Measurements from ENCODE around the gene CD300E. TPM values are rescaled to one million over a fixed set of nuclear protein-coding genes. Genes with fewer than 3 reads are reported as not detected.

CD300E gene
- total and polyA plus RNA-seq, 2 donors (not counting 1 experiment from before 2014, with no cell fraction given): not detected

- no peak for DNase-seq (ENCODE audit: low read depth in 2 of 2)
- Histone ChIP-seq H3K36me3 (ENCODE audit: control insufficient read depth, insufficient read depth, low read length) (no peaks in the 10 kb centered on the region), H3K79me2 (ENCODE audit: control insufficient read depth, insufficient read depth, low read length) (no peaks in the 10 kb centered on the region), H2AFZ (ENCODE audit: low read length) (no peak overlapping the region), H3K4me1 (ENCODE audit: control insufficient read depth, extremely low read depth, insufficient read depth, low read length) (no peaks in the 10 kb centered on the region), H3K27me3 (ENCODE audit: control insufficient read depth, insufficient read depth, low read length) (no peaks in the 10 kb centered on the region), H3K9me3 (ENCODE audit: control insufficient read depth, insufficient read depth, low read depth, low read length) (no peaks in the 10 kb centered on the region), H4K20me1 (ENCODE audit: control insufficient read depth, extremely low read depth, insufficient read depth, low read length) (no peaks in the 10 kb centered on the region), H3K9ac (ENCODE audit: insufficient read depth, low read length) (no peak overlapping the region), H3K4me2 (ENCODE audit: extremely low read depth, insufficient read depth, low read length) (no peak overlapping the region), H3K27ac (ENCODE audit: insufficient read depth, low read length) (no peak overlapping the region), H3K4me3 (replicated peaks in 1 of 4; ENCODE audit: control extremely low read depth in 1 of 4, insufficient read depth in 1 of 4, low read depth in 3 of 4, low read length in 4 of 4) (no peak overlapping the region)
- TF ChIP-seq EZH2 (IDR thresholded peaks at IDR 0.05; ENCODE audit: low read length, missing control alignments) (no peak), CTCF (conservative IDR thresholded peaks at IDR 0.05 in 1 of 2, IDR thresholded peaks at IDR 0.05 in 1 of 2; ENCODE audit: low read depth in 1 of 2, low read length in 2 of 2) (no peak)
Measured at GRCh38 chr17:74563358-74563757, 60.2 kb downstream of the CD300E start.

GRCh38 chr17:74561586-74561985, 62.0 kb downstream of the CD300E start:
- H3K27ac ChIP-seq (ENCODE audit: insufficient read depth, low read length): no peak overlapping the region
- H3K4me2 ChIP-seq (ENCODE audit: extremely low read depth, insufficient read depth, low read length): no peak overlapping the region
- TF ChIP-seq CTCF (conservative IDR thresholded peaks at IDR 0.05 in 1 of 2, IDR thresholded peaks at IDR 0.05 in 1 of 2; ENCODE audit: low read depth in 1 of 2, low read length in 2 of 2): no peak
- no peak for TF ChIP-seq EZH2 (IDR thresholded peaks at IDR 0.05; ENCODE audit: low read length, missing control alignments)
- no peaks in the 10 kb centered on the region for H3K4me1 ChIP-seq (ENCODE audit: control insufficient read depth, extremely low read depth, insufficient read depth, low read length)
- H3K27me3 ChIP-seq (ENCODE audit: control insufficient read depth, insufficient read depth, low read length): no peaks in the 10 kb centered on the region
- no peak overlapping the region for H2AFZ ChIP-seq (ENCODE audit: low read length)
- no peaks in the 10 kb centered on the region for H4K20me1 ChIP-seq (ENCODE audit: control insufficient read depth, extremely low read depth, insufficient read depth, low read length)
- H3K9ac ChIP-seq (ENCODE audit: insufficient read depth, low read length): no peak overlapping the region
- no peaks in the 10 kb centered on the region for H3K36me3 ChIP-seq (ENCODE audit: control insufficient read depth, insufficient read depth, low read length)
- no peaks in the 10 kb centered on the region for H3K79me2 ChIP-seq (ENCODE audit: control insufficient read depth, insufficient read depth, low read length)
- no peak for DNase-seq (ENCODE audit: low read depth in 2 of 2)
- H3K9me3 ChIP-seq (ENCODE audit: control insufficient read depth, insufficient read depth, low read depth, low read length): no peaks in the 10 kb centered on the region
- H3K4me3 ChIP-seq (replicated peaks in 1 of 4; ENCODE audit: control extremely low read depth in 1 of 4, insufficient read depth in 1 of 4, low read depth in 3 of 4, low read length in 4 of 4): no peak overlapping the region

Other genes starting within 250 kb of the CD300E start
- 1.5 and 14.6 TPM in 2 replicates for gene GPRC5C, start 191.7 kb downstream of the CD300E start, total RNA-seq
- 0.11 and 0.50 TPM in 2 replicates for gene GPRC5C, start 191.7 kb downstream of the CD300E start, polyA plus RNA-seq
- gene CD300A, start 157.1 kb downstream of the CD300E start, total RNA-seq: not detected in 2 replicates
- not detected in 2 replicates for gene CD300A, start 157.1 kb downstream of the CD300E start, polyA plus RNA-seq
- not detected in 2 replicates for gene CD300LB, start 92.3 kb downstream of the CD300E start, total RNA-seq
- gene CD300LB, start 92.3 kb downstream of the CD300E start, polyA plus RNA-seq: not detected in 2 replicates
- gene CD300C, start 77.6 kb downstream of the CD300E start, total RNA-seq: not detected in 2 replicates
- gene CD300C, start 77.6 kb downstream of the CD300E start, polyA plus RNA-seq: not detected in 2 replicates
- gene CD300H, start 56.2 kb downstream of the CD300E start, total RNA-seq: not detected in 2 replicates
- not detected in 2 replicates for gene CD300H, start 56.2 kb downstream of the CD300E start, polyA plus RNA-seq
- gene CD300LD, start 31.5 kb downstream of the CD300E start, total RNA-seq: not detected in 2 replicates
- not detected in 2 replicates for gene CD300LD, start 31.5 kb downstream of the CD300E start, polyA plus RNA-seq
- not detected in 2 replicates for gene CD300LF, start 89.2 kb upstream of the CD300E start, total RNA-seq
- gene CD300LF, start 89.2 kb upstream of the CD300E start, polyA plus RNA-seq: not detected in 2 replicates
- gene RAB37, start 113.5 kb upstream of the CD300E start, total RNA-seq: 0.26 and 0.66 TPM in 2 replicates
- gene RAB37, start 113.5 kb upstream of the CD300E start, polyA plus RNA-seq: 0.08 and 0.65 TPM in 2 replicates
- 7.2 and 10.2 TPM in 2 replicates for gene NHERF1, start 124.9 kb upstream of the CD300E start, total RNA-seq
- gene NHERF1, start 124.9 kb upstream of the CD300E start, polyA plus RNA-seq: 13.9 and 29.7 TPM in 2 replicates
- 29.0 and 39.6 TPM in 2 replicates for gene NAT9, start 152.6 kb upstream of the CD300E start, total RNA-seq
- gene NAT9, start 152.6 kb upstream of the CD300E start, polyA plus RNA-seq: 21.2 and 34.7 TPM in 2 replicates
- 0.26 and 0.50 TPM in 2 replicates for gene GRIN2C, start 236.1 kb upstream of the CD300E start, total RNA-seq
- 0.01 TPM in 2 replicates for gene GRIN2C, start 236.1 kb upstream of the CD300E start, polyA plus RNA-seq
- gene FDXR, start 249.3 kb upstream of the CD300E start, total RNA-seq: 49.1 and 71.0 TPM in 2 replicates
- gene FDXR, start 249.3 kb upstream of the CD300E start, polyA plus RNA-seq: 6.8 and 11.0 TPM in 2 replicates

All from fibroblast of lung (primary cell).